ENCODE results near the gene GPR141.

GPR141 gene

GRCh38 chr7:37683246-37684120 lies at the start of gene GPR141:
TSS of gene GPR141 (plus strand) at chr7:37683766. CDS start at chr7:37740394, 56,628 bp downstream.
- DNase-seq (ENCODE audit: low read depth, low spot score): peak; percentile 65

- no peak for DNase-seq (ENCODE audit: low read depth, low spot score)
Measured at GRCh38 chr7:37635346-37635745, 48.2 kb upstream of the GPR141 start.

GRCh38 chr7:37642028-37642540 lies 41.5 kb upstream of the GPR141 start:
- peak; percentile 7 for DNase-seq (ENCODE audit: low read depth, low spot score)

- DNase-seq (ENCODE audit: low read depth, low spot score): peak; percentile 2
Measured at GRCh38 chr7:37643876-37644275, 39.7 kb upstream of the GPR141 start.

- DNase-seq (ENCODE audit: low read depth, low spot score): no peak
Measured at GRCh38 chr7:37645282-37646050, 38.1 kb upstream of the GPR141 start.

- DNase-seq (ENCODE audit: low read depth, low spot score): no peak
Measured at GRCh38 chr7:37656913-37657530, 26.5 kb upstream of the GPR141 start.

- no peak for DNase-seq (ENCODE audit: low read depth, low spot score)
Measured at GRCh38 chr7:37657816-37658215, 25.8 kb upstream of the GPR141 start.

- no peak for DNase-seq (ENCODE audit: low read depth, low spot score)
Measured at GRCh38 chr7:37659971-37660565, 23.5 kb upstream of the GPR141 start.

GRCh38 chr7:37660614-37661013 lies 23.0 kb upstream of the GPR141 start:
- DNase-seq (ENCODE audit: low read depth, low spot score): no peak

GRCh38 chr7:37663693-37664092 lies 19.9 kb upstream of the GPR141 start:
- DNase-seq (ENCODE audit: low read depth, low spot score): no peak

- no peak for DNase-seq (ENCODE audit: low read depth, low spot score)
Measured at GRCh38 chr7:37665352-37666022, 18.1 kb upstream of the GPR141 start.

- DNase-seq (ENCODE audit: low read depth, low spot score): no peak
Measured at GRCh38 chr7:37666026-37666799, 17.4 kb upstream of the GPR141 start.

- DNase-seq (ENCODE audit: low read depth, low spot score): no peak
Measured at GRCh38 chr7:37669818-37670217, 13.7 kb upstream of the GPR141 start.

GRCh38 chr7:37670436-37670835 lies 13.1 kb upstream of the GPR141 start:
- DNase-seq (ENCODE audit: low read depth, low spot score): peak; percentile 6

- no peak for DNase-seq (ENCODE audit: low read depth, low spot score)
Measured at GRCh38 chr7:37671876-37672275, 11.7 kb upstream of the GPR141 start.

GRCh38 chr7:37672926-37673325 lies 10.6 kb upstream of the GPR141 start:
- DNase-seq (ENCODE audit: low read depth, low spot score): no peak

GRCh38 chr7:37673523-37673922 lies 10.0 kb upstream of the GPR141 start:
- no peak for DNase-seq (ENCODE audit: low read depth, low spot score)

GRCh38 chr7:37674531-37674930 lies 9.0 kb upstream of the GPR141 start:
- DNase-seq (ENCODE audit: low read depth, low spot score): no peak

- DNase-seq (ENCODE audit: low read depth, low spot score): no peak
Measured at GRCh38 chr7:37675749-37676148, 7.8 kb upstream of the GPR141 start.

GRCh38 chr7:37684927-37685326 lies 1.4 kb downstream of the GPR141 start:
- DNase-seq (ENCODE audit: low read depth, low spot score): no peak

Measured in astrocyte of the hippocampus (primary cell).